ENCODE measurements around the gene LYPD4.
"Not testable (repeated sequence)": the region's sequence is repeated elsewhere in the genome, so short reads cannot be mapped to it uniquely, and the experiment has no call there.

Gene LYPD4, protein sequence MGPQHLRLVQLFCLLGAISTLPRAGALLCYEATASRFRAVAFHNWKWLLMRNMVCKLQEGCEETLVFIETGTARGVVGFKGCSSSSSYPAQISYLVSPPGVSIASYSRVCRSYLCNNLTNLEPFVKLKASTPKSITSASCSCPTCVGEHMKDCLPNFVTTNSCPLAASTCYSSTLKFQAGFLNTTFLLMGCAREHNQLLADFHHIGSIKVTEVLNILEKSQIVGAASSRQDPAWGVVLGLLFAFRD

DNA sequence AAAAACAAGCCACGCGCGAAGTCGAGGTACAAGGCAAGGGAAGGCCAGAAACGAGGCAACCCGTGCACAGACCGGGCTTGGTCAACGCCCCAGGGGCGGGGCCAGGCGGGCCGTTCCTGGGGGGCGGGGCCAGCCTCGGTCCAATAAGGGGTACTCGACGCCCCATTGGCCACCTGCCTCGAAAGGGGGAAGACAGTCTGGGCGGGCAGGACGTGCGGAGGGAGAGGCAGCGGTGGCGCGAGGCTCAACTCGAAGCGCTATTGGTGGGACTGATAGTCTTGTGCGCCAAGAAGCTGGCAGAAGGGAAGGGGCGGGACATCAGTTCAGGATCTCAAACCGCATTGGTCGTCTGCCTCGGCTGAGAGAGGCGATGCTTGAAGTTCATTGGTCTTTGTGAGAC is at the start of gene LYPD4:
TSS of gene LYPD4 (minus strand) at position 83 of the 400 bp plus-strand sequence. CDS start 5,398 bp downstream, outside the sequence.
- DNase-seq: no peak

GRCh38 chr19:41893899-41894298 is 49.4 kb upstream of the LYPD4 start:
- no peak for DNase-seq

GRCh38 chr19:41892173-41892902 is 47.9 kb upstream of the LYPD4 start:
- DNase-seq: no peak

DNA sequence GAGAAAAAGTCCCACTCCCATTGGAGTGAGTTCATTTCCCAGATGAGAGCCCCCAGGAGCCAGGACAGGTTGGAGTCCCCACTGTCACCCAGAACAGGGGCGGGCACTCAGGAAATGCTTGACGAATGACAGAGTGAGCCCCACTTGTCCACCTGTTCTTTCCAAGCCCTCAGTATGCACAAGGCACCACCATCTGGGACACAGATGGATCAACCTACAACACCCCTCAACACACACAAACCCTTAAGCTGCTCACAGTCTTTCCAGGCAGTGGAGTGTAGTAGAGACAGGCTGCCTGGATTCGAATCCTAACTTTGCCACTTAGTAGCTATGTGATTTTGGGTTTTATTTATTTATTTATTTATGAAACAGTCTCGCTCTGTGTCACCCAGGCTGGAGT is 46.5 kb upstream of the LYPD4 start:
- DNase-seq: no peak

DNA sequence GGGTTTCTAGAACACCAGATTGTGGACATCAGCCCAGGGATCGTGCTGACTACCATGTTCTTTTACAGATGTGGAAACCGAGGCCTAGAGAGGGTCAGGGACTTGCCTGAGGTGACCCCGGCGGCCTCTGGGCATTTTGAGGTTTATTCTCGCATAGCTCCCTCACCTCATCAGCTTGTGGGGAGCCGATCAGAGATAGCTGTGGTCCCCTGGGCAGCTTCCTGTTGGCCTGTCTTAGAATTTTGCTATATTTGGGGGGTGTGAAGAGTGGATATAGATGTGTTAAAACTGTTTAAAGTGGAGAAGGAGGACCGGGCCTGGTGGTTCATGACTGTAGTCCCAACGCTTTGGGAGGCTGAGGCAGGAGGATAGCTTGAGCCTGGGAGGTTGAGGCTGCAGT is 45.4 kb upstream of the LYPD4 start:
- no peak for DNase-seq

DNA sequence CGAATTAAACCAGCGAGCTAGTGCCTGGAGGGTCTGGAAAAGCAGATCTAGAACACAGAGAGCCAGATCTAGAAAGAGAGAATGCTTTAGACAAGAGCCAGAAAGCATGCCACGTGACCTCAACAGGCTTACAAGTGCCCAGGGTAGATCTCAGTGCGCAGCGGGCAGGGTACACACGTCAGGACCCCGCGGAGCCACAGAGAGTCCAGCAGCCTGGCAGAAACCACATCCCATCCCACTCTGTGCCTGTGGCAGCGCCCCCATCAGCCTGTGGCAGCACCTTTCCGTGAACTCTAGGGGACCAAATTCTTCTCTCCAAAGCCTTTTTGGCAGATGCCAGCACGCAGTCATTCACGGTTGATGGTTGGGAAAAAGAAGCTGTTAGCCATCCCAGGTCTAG is 44.4 kb upstream of the LYPD4 start:
- no peak for DNase-seq

DNA sequence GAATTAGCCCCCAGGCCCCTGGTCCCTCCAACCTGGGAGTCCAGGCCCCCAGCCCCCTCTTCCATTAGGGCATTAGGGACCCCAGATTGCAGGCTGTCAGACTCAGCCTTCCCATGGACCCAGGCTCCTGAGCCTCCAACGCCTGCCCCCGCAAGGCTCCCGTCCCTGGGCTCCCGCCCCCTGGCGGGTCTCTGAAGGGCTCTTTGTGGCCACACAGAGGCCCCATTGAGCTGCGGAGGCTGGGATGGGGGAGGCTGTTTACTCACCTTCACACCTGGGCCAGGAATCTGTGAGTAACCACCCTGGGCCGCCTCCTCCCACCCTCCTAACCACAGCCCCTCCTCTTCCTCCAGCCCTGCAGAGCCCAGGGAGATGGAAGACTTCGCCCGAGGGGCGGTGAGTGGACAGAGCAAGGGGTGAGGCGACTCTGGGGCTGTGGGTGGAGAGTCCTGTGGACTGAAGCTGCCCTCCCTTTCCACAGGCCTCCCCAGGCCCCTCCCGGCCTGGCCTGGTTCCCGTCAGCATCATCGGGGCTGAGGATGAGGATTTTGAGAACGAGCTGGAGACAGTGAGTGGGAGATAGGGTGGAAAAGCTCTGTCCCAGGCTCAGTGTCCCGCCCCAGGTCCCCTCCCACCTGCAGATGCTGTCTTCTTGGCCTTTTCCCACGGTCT is 43.4 kb upstream of the LYPD4 start:
- no peak for DNase-seq

DNA sequence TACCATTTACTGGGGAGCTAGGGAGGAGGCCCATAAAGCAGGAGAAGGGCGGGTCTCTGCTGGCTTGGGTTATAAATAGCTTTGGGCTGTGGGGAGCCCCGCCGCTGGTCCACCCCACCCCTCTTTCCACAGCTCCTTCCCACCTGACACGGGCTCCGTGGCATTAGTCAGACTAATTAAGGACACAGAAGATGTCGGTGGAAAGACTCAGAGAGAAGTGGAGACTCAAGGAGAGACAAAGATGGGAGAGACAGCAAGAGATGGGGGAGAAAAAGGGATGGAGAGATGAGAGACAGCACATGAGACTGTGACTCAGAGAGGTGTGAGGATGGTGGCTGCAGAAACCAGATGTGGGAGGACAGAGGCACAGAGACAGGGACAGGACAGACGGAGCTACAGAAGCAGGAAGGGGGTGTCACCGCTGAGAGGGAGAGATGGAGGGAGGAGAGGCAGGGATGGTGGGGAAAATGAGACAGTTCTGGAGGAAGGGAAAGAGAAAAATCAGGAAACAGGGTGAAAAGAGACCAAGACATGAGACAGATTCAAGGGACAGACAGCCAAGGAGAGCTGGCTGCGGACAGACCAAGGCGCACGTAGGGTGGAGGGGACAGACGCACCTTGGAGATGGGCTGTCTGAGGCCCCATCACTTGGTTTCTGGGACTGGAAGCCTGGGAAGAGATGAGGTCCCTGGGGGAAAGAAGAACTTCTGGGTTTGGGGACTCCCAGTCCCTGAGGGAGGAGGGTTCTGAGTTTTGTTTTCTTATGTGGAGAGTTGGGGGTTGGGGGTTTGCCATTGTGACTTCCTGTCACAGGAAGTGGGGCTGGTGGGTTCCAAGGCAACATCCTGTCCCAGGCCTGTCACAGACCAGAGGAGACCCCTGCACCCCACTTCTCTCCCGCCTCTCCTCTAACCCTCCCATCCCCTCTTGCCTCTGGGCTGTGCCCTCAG is 42.6 kb upstream of the LYPD4 start:
- DNase-seq: no peak

DNA sequence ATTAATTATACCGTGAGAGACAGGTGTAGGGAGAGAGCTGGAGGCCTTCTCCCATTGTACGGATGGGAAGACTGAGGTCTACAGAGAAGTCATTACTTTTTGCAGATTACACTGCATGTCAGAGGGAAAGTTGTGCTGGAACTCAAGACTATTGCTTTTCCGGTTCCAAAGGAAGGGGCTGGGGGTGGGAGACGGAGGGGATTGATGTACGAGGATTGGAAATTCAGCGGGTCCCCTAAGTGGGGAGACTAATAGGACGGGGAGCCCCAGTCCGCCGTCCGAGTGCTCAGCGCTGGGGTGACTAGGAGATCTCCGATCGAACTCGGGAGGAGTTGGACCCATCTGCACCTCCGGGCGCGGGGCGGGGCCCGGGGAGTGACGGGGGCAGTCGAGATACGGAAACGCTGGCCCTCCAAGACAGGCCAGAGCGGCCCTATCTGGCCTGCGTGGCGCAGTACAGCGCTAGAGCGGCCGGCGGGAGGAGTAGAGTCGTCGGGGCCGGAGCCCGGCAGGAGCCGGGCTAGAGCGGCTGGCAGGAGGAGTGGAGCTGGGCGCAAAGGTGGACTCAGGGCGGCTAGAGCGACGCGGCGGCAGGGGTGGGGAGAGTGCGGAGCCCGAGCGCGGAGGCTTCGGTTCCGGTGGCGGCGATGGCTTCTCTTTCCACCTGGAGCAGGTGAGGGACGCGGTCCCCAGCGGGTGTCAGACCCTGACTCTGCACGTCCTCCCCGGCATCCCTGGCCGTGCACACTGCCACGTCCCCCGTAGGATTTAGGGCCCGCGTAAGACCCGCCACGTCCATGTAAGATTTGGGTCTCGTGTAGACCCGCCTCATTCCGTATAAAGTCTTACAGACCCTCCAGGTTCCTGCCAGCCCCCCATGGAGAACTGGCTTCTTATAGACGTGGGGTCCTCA is 39.6 kb upstream of the LYPD4 start:
- peak; percentile 95 for DNase-seq

- DNase-seq: no peak
Measured at GRCh38 chr19:41883463-41883820, 39.0 kb upstream of the LYPD4 start.

GRCh38 chr19:41882568-41883462 is 38.3 kb upstream of the LYPD4 start, which contains the start of gene ARHGEF1:
Gene ARHGEF1, plus strand, starts transcription at chr19:41883184. Its CDS starts 4,899 bp downstream, at chr19:41888083.
- DNase-seq: peak; percentile 41

DNA sequence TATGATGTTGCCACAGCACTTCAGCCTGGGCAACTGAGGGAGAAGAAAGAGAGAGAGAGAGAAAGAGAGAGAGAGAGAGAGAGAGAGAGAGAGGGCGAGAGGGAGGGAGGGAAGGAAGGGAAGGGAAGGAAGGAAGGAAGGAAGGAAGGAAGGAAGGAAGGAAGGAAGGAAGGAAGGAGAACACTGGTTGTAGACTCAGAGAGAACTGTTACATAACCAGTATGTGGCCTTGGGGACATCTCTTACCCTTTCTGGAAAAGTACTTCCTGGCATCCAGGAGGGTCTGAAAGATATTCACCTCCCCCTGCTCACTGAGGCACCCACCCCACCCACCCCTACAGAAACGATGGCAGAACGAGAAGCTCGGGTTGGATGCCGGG is 35.8 kb upstream of the LYPD4 start:
- DNase-seq: no peak

GRCh38 chr19:41879670-41880328 is 35.3 kb upstream of the LYPD4 start:
- DNase-seq: no peak

- no peak for DNase-seq
Measured at GRCh38 chr19:41879080-41879479, 34.6 kb upstream of the LYPD4 start.

GRCh38 chr19:41877916-41878905 is 33.7 kb upstream of the LYPD4 start:
- DNase-seq: no peak

DNA sequence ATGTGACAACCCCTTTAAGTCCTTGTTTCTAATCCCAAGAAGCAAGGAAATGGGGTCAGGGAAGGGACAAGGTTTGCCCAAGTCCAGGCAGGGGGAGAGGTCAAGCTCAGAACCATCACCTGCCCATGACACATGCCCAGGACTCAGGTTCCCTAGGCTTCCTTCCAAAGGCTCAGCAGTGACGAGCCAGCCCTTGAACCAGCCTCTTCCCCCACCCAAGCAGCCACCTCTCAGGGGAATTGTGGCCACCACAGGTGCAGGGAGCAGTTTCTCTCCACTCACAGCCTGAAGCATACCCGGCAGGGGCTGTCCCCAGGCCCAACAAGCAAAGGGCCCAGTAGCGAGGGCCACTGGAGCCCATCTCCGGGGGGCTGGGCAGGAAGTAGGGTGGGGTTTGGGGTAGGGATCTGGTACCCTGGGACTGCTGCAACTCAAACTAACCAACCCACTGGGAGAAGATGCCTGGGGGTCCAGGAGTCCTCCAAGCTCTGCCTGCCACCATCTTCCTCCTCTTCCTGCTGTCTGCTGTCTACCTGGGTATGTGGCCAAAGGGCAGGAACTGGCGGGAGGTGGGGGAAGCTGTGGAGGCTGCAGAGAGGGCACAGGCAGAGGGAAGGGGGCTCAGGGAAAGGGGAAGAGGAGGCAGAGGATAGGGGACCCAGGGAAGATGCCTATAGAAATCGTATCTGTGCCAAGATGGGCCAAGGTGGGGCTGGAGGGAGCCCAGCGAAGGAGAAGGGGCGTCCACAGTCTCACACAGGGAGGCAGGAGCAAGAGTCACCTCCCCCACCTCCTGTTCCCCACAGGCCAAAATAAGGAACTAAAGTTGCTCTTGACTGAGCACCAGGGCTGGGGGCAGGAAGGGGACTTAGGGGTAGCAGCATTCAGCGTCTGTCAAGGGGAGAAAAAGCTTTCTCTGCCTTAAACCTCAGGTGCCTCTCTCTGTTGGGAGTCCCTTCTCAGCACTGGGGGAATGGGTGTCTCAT is 32.7 kb upstream of the LYPD4 start, which contains the start of gene CD79A:
TSS of gene CD79A (plus strand) at position 433 of the 986 bp plus-strand sequence. CDS start at position 459, 26 bp downstream.
- DNase-seq: no peak

GRCh38 chr19:41875973-41876372 is 31.5 kb upstream of the LYPD4 start:
- not testable (repeated sequence) for DNase-seq

Measured in NCI-H2171 (cell line).